AG09319 (cell line): ENCODE data around the gene HMG20B.

ENCODE experiments used
- DNase-seq: peaks from one replicate; pipeline ENCODE4 v3.0.0-alpha.2; 2010; ENCODE audit warnings: low read depth; ENCODE audit errors: extremely low read depth
- CTCF ChIP-seq: IDR thresholded peaks from 2 replicates; pipeline ENCODE4 v1.5.1; 2011; ENCODE audit warnings: low read depth, mild to moderate bottlenecking, inconsistent platforms, low read length, moderate library complexity

HMG20B gene

DNA sequence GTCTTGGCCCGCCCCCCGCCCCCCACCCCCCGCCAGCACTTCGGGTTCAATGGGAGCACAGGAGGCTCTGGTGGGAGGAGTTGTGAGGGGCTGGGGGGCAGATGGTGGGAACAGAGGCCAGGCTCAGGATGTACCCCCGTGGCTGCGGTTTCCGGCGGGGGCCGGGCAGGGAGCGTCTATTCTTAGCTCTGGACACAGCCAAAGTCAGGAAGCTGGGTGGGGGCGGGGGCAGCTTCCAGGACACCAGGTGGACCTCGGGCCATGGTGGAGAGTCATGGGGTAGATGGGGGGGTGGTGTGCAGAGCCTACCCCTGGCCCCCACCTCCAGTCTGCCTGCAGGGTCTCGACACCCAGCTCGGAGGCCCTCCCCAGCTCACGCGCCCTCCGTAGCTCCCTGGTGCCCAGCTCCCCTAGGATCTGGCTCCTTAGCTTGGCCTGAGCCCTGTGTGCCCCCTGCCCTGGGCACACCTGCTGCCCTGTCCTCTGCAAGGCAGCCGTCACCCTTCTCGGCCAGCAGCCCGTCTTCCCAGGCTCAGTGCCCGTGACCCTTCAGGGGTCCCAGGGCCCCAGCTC is 36.1 kb downstream of the HMG20B start:
- no peak for DNase-seq
- no peak for TF ChIP-seq CTCF

DNA sequence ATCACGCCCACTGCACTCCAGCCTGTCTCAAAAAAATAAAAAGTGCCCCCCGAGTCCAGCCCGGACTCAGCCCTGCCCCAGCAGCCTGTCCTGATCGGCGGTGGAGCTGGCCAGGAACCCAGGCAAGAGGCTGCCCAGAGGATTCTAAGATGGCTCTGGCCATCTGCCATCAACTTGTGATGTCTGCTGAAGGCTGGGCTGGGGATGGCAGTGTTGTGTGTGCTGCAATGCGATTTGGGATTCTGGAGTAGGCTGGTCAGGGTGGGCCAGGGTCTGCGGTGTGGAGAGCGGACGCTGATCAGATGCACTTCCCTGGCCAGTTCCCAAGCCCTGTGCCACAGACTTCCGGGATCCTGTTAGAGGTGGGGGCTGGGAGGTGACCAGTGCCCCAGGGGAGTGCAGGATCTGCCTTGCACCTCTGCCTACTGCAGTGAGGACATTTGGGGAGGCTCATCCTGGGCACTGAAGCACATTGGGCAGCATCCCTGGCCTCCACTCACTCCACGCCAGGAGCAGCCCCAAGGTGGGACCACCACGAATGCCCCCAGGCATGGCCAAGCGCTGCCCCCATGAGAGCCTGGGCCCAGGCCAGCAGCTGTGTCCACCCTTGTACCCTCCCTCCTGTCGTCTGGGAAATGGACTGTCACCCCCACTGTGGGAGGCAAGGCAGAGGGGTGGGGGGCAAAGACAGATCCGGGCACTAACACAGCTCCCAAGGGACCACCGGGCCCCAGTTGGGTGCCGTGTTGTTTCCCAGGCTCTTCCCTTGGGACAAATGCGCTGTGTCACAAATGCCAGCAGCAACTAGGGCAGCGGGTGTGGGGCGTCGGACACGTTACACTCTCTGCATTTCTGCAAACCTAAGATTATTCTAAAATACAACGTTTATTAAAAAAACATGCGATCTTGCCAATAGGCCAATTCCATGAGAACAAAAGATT is 37.3 kb downstream of the HMG20B start:
- no peak for TF ChIP-seq CTCF
- DNase-seq, result no peak

- TF ChIP-seq CTCF, result no peak
- no peak for DNase-seq
Measured at GRCh38 chr19:3610745-3611717, 38.3 kb downstream of the HMG20B start.

GRCh38 chr19:3611841-3612240 is 39.1 kb downstream of the HMG20B start:
- DNase-seq, result no peak
- no peak for TF ChIP-seq CTCF

- no peak for TF ChIP-seq CTCF
Measured at GRCh38 chr19:3612330-3612729, 39.6 kb downstream of the HMG20B start.

DNA sequence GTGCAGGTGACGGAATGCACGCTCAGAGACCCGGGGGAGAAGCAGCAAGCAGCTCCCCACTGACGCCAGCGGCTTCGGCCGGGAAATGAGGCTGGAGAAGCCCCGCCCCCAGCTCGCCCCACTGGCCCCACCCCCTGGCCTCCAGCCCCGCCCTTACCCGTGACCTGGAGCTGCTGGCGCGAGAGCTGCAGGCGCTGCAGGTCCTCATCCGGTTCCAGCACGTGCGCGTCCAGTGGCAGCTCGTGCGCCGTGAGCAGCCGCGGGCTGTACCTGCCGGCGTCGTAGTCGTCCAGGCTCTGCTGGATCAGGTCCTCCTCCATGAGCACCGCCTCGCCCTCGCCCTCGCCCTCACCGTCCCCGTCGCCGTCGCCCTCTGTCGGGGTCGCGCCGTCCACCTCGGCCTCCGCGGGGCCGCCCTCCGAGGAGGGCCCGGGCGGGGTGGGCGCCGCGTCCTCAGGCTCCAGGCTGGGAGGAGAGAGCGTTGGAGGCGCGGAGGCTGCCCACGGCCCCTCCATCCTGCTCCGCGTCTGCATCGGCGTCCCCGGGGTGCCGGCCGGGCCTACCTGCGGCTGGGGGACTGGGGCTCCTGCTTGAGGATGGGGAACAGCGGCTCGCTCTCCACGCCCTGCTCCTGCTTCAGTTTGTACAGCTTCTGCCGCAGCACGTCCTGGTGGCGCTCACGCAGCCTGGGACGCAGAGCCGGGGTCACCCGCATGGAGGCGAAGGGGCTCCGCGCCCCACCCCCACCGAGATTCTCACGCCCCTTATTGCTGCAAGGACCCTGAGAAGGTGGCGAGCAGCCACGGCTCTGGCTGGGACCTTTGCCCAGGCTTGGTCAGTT is 40.4 kb downstream of the HMG20B start:
- DNase-seq, result no peak
- no peak for TF ChIP-seq CTCF

More at GRCh38 chr19:3612330-3612729, 39.6 kb downstream of the HMG20B start:
- DNase-seq, result no peak
